ENCODE data around the gene PTOV1. TPM values are rescaled to one million over a fixed set of nuclear protein-coding genes. Genes with fewer than 3 reads are reported as not detected.

The PTOV1 gene
- total and polyA plus RNA-seq, 10 of the 15 experiments (the other 5 are each of a cell fraction or from before 2014, with no cell fraction given): 3.2 to 83.5 (median 22.3) TPM

GRCh38 chr19:49907745-49908446, 56.9 kb downstream of the PTOV1 start (continued):
- TF ChIP-seq TCF12 (IDR thresholded peaks at IDR 0.05; ENCODE audit: low read depth, low read length) (0 out of 2 replicates have a peak, but pooled peaks have one; percentile 12), USF2 (IDR thresholded peaks at IDR 0.05; ENCODE audit: borderline replicate concordance, low read depth, low read length) (no peak), PKNOX1 (IDR thresholded peaks at IDR 0.05) (peak; percentile 60; the same call in 1 of the 2 replicates), SMAD1 (IDR thresholded peaks at IDR 0.05; ENCODE audit: low read depth, partially characterized antibody) (no peak), KLF5 (IDR thresholded peaks at IDR 0.05; ENCODE audit: partially characterized antibody) (no peak), PML (IDR thresholded peaks at IDR 0.05; ENCODE audit: low read length) (no peak), MTA2 (IDR thresholded peaks at IDR 0.05; ENCODE audit: low read depth) (no peak), IRF3 (IDR thresholded peaks at IDR 0.05) (no peak), ZBTB4 (CRISPR knock-in tag; IDR thresholded peaks at IDR 0.05) (no peak), NFIC (IDR thresholded peaks at IDR 0.05; ENCODE audit: low read depth, low read length) (no peak; the same call in 1 of the 2 replicates), RB1 (IDR thresholded peaks at IDR 0.05; ENCODE audit: borderline replicate concordance) (no peak), PRDM15 (CRISPR knock-in tag; IDR thresholded peaks at IDR 0.05) (no peak), MLLT1 (IDR thresholded peaks at IDR 0.05) (no peak), SKIL (IDR thresholded peaks at IDR 0.05; ENCODE audit: low read depth, poor library complexity, severe bottlenecking) (no peak)

All from GM12878 (cell line).